ENCODE results near the gene FGD3.

DNA sequence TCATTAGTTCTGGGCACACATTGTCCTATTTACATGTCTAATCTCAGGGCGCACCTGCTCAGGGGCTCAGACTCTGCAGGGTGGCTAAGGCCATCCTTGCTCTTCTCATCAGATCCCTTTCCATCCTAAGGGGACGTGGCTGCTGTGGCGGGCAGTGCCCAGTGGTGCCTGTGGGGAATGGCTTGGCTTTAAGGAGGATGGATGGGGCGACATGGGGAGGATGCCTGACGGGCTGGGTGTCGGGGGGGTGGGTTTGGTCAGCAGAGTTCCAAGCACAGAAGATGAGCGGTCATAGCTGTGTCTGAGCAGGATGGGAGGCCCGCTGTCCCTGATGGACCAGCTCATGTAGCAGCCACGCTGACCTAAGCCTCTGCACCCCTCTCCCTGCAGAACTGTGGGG, 70.3 kb downstream of the FGD3 start:
- TF ChIP-seq EZH2phosphoT487 (IDR thresholded peaks at IDR 0.05; ENCODE audit: insufficient read depth, low read depth) (no peak), EZH2 (IDR thresholded peaks at IDR 0.05; ENCODE audit: insufficient read depth, poor library complexity, severe bottlenecking) (no peak)
